Activated CD8-positive, alpha-beta memory T cell treated with anti-CD3 and anti-CD28 coated beads, Interleukin-2, amount 50 U/mL, for 24 hours (primary cell): Measurements from ENCODE around the gene ADGRG3.
"Not testable (repeated sequence)": the region's sequence is repeated elsewhere in the genome, so short reads cannot be mapped to it uniquely, and the experiment has no call there.

Source experiments
- DNase-seq: peaks from one replicate; pipeline ENCODE4 v3.0.0-alpha.2; 2020; ENCODE audit errors: extremely low read depth

Gene ADGRG3

DNA sequence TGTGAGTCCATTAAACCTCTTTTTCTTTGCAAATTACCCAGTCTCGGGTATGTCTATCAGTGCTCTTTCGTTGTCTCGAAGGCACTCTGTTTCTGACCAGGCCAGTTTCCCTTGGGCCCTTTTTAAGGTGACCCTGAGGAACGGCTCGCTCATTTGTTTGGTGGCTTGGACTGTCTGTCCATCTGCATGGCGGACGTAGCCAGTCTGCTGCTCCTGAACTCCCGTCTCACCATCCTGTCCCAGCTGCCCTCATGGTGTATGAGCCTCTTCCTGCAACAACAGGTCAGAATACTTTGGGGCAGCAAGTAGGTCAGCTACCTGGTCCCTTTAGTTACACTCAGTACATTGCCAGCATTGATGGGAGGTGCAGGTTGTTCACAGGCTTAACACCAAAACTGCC, 45.5 kb downstream of the ADGRG3 start:
- no peak for DNase-seq

DNA sequence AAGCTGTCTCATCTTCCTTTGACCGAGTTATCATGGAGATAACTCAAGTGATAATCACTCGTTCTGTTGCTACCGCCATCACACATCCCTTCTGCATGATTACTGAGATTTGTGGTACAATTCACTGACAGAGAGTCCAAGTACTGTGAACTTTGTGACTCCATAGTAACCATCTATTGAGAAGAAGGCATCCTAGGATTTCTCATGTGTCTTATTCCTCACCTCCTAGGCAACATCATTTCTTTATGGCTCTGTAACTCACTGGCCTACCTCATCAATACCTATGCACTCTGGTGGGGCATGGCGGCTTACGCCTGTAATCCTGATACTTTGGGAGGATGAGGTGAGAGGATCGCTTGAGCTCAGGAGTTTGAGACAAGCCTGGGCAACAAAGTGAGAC, 45.9 kb downstream of the ADGRG3 start:
- no peak for DNase-seq

DNA sequence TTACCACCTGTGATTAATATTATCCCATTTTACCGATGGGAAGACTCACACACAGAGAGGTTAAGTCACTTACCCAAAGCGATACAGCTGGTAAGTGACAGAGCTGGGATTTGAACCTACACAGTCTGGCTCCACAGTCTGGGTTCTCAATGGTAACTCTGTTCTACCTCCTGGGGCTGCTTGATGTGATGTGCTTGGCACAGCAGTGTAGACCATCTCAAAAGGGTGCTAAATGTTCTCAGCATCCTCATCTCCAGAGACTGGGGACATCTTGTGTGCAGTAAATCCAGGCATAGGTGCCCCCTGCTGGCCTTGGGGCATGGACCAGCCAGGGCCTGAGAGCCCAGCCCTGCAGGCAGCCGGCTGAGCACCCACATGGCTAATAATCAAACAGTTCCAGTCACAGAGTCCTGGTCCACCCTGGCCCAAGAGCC, 52.1 kb downstream of the ADGRG3 start:
- DNase-seq = no peak

DNA sequence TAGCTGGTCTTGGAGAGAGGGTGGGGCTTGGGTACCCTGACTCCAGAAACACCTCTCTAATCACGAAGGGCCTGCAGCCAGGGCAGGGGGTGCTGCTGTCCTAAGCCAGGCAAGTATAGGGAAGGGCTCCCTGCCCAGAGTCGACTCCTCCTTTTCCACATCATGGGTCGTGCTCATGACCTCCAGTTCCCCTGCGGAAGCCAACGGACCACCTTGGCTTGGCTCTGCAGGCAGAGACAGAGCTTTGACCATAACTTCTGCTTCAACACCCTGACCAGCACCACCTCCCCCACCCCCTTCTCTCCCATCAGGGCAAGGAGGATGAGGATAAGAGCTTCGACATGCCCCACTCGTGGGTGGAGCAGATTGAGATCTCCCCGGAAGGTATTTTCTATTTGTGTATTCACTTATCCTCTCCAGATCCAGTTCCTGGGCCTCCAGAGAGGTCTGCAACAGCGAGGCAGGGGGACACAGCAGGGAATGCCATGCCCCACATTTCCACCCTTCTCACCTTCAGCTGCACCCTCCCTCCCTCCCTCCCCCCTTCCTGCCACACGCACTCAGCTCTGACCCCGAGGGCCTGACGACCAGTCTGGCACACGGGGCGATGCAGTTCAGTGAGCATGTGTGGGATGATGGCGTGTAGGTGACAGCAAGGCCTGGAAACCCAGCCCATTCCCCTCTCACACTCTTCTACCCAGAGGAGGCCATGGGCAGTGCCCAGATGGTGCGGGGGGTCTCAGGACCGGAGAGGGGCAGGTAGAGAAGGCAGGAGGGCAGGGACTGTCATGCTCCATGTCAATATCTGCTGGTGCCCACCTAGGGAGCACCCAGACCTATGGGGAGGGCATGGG, 53.5 kb downstream of the ADGRG3 start:
- no peak for DNase-seq

DNA sequence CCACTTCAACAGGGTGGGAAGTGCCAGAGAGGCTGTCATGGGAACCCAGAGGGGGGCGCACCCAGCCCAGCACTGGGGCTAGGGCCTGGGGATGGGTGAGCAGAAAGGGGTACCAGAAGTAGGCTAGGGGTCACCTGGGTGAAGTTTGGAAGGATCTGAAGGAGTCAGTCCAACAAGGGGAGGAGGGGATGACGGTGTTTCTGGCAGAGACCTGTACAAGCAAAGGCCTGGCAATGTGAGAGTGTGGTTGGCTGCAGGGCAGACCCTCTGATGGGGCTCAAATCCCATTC, 54.0 kb downstream of the ADGRG3 start:
- DNase-seq = no peak

DNA sequence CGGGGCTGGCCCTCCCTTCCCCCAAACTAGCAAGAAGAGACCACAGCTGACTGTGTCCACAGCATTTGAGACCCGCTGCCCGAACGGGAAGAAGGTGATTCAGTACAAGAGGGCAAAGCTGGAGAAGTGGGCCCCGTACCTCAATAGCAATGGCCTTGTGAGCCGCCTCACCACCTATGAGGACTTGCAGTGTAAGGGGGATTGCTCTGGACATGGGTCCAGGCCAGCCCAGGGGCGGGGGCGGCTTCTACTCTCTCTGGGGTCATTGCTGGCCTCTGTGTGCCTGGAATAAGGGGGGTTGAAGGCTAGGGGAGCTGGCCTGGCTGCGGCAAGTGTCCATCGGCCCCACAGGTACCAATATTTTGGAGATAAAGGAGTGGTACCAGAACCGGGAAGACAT, 54.5 kb downstream of the ADGRG3 start:
- no peak for DNase-seq

DNA sequence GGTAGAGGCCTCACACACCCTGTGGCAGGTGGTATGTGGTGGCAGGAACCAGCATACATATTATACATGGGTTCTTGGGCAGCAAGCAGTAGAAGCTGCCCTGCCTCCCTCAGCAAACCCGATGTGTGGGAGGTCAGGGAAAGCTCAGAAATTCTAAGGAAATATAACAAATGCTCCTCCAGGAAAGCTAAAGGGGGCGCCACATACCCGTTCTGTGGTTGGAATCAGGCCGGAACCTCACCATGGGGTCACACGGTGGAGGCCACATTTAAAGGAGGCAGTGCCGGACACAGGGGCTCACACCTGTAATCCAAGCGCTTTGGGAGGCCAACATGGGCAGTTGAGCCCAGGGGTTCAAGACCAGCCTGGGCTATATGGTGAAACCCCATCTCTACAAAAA, 55.1 kb downstream of the ADGRG3 start:
- no peak for DNase-seq

DNA sequence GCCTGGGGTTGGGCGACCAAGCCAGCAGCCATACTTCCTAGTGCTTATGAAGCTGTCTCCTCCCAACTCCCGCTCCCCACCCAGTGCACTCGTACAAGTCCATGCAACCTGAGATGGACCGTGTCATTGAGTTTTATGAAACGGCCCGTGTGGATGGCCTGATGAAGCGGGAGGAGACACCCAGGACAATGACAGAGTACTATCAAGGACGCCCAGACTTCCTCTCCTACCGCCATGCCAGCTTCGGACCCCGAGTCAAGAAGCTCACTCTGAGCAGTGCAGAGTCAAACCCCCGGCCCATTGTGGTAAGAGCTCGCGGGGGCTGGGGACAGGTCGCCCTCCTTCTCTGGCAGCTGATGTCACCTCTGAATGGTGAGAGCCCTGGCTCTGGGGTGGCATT, 56.4 kb downstream of the ADGRG3 start:
- no peak for DNase-seq

DNA sequence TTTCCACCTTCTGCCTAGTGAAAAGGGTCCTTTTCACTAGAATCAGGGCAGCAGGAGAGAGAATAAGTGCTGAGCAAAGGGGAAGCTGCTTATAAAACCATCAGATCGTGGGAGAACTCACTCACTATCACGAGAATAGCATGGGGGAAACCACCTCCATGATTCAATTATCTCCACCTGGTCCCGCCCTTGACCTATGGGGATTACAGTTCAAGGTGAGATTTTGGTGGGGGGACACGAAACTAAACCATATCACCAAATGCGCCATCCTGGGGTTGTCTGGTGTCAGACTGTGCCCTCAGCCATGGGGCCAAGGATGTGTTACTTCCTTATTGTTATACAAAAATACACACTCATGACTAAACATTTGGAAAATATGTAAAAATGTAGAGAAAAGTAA, 57.0 kb downstream of the ADGRG3 start:
- no peak for DNase-seq

DNA sequence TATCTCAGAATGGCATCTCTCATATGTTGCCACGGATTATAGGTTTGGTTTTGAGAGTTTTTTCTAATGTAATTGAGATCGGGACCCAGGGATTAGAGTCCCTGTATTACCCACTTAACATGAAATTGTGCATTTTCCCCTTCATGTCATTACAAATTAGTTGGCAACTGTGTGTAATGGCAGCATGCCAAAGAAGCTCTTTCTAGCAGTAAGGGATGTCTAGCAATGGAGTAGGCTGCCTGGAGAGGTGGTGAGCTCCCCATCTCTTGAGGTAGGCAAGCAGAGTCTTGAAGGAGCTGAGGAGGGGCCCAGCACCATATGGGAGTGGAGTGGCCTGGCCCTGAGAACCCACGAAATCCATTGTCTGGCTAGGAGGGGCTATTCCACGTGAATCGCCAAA, 57.4 kb downstream of the ADGRG3 start:
- DNase-seq = no peak

DNA sequence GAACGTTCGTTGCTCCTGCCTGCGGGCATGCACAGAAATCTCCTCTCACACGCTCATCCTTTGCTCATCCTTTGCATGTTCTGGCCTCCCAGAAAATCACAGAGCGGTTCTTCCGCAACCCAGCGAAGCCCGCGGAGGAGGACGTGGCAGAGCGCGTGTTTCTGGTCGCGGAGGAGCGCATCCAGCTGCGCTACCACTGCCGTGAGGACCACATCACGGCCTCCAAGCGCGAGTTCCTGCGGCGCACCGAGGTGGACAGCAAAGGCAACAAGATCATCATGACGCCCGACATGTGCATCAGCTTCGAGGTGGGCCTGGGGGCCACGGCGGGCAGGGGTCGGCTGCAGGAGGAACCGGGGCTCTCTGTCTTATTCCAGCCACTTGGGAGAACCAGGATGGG, 57.9 kb downstream of the ADGRG3 start:
- no peak for DNase-seq

DNA sequence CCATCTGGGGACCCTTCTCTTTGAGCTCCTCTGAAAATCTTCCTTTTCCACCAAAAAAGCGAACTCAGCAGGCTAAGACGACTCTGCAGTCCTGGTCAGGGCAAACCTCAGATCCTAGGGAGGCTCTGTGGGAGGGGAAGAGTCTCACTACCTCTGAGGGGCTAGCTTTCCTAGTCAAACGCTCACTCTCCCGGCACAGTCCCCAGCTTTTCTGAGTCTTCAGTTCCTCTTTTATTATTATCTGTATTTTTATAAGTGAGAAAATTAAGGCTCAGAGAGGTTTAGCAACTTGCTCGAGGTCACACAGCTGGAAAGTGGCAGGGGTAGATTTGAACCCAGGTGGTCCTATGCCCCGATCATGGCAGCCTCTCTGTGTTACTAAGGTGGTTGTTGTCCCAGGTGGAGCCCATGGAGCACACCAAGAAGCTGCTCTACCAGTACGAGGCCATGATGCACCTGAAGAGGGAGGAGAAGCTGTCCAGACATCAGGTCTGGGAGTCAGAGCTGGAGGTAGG, 58.4 kb downstream of the ADGRG3 start:
- no peak for DNase-seq

DNA sequence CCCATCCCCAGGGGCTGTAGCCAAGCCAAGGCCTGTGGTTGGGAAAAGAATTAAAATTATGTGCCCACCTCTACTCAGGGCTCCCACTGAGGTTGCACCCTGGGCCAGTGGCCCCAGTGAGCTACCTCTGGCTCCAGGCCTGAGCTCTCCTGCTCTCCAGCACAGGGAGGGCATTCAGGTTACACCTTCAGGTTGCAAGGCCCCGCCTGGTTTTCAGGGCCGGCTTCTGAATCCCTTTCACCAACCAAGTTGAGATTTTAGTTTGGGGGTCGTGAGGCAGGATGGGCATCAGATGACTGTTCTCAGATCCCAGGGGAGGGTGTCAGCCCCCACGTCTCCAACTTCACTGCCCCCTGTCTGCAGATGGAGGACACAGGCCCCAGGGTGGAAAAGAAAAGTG, 59.5 kb downstream of the ADGRG3 start:
- no peak for DNase-seq

DNA sequence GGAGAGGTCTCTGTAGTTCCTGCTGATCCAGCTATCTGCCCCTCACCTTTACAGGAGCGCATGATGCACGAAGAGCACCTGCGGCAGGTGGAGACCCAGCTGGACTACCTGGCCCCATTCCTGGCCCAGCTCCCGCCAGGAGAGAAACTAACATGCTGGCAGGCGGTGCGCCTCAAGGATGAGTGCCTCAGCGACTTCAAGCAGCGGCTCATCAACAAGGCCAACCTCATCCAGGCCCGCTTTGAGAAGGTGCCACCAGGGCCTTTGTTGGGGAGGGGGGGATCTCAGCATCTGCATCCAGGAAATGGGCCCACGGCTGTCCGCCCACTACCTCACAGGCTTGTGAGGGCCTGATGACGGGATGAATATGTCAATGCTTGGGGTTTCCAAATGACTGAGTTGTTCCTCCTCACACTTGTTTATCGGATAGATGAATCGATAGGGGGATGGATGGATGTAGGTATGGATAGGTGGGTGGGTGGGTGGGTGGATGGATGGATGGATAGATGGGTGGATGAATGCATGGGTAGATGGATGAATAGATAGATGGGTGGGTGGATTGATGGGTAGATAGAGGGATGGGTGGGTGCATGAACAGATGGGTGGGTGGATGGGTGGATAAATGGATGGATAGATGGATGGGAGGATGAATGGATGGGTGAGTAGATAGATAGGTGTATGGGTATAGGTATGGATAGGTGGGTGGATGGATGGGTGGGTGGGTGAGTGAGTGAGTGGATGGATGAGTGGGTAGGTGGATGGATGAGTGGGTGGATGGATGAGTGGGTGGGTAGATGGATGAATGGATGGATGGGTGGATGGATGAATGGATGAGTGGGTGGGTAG, 60.5 kb downstream of the ADGRG3 start:
- DNase-seq = no peak

DNA sequence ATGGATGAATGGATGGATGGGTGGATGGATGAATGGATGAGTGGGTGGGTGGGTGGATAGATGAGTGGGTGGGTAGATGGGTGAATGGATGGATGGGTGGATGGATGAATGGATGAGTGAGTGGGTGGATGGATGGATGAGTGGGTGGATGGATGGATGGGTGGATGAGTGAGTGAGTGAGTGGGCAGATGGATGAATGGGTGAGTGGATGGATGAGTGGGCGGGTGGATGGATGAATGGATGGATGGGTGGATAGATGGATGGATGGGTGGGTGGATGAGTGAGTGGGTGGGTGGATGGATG, 61.0 kb downstream of the ADGRG3 start:
- no peak for DNase-seq

DNA sequence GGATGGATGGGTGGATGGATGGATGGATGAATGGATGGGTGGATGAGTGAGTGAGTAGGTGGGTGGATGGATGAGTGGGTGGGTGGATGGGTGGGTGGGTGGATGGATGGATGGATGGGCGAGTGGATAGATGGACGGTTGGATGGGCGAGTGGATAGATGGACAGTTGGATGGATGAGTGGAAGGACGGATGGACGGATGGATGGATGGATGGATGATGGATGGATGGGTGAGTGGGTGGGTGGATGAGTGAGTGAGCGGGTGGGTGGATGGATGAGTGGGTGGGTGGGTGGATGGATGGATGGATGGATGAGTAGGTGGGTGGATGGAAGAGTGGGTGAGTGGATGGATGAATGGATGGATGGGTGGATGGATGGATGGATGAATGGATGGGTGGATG, 61.7 kb downstream of the ADGRG3 start:
- not testable (repeated sequence) for DNase-seq

DNA sequence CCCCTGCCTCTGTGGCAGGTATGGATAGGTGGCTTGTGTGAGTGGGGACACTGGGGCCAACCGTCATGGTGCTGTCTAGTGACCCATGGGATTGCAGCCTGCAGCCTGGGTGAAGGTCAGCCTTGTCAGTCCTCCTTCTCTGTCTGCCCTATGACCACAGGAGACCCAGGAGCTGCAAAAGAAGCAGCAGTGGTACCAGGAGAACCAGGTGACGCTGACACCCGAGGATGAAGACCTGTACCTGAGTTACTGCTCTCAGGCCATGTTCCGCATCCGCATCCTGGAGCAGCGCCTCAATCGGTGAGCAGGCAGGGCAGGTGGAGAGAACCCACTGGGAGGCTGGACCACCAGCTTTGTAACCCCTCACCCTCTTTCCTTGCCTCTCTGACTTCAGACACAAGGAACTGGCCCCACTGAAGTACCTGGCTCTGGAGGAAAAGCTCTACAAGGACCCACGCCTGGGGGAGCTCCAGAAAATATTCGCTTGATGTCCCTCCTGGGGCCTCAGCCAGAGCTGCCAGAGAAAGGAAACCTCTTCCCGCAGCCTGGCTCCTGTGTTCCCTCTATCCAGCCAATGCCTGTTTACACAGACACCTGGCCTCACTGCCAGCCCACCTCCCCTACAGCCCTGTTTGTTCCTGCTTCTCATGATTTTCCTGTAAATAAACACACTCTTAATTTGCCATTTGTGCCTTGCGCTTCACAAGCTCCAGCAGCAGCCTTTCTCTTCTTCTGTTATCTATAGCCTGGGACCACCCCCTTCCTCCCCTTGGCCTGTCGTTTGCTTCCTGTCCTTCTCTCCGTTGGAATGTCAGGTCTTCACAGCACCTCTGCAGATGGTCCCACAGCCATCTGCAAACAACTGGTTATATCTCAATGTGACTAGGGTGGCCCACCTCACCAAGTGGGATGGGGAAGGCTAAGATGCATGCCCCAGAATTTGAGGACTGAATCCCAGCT, 62.9 kb downstream of the ADGRG3 start:
- DNase-seq = no peak

DNA sequence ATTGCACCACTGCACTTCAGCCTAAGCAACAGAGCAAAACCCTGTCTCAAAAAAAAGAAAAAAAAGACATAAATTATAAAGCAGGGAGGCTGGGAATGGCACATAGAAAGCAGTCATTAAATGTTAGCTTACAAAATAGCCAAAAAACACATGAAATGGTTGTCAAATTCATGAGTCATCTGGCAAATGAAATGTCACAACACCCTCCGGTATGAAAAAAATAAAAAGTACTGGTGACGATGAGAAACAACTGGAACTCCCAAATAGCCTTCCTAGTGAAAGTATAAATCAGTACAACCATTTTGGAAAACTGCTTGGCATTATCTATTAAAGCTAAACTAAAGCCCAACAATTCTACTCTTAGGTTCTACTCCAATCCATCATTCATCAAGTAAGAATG, 63.9 kb downstream of the ADGRG3 start:
- DNase-seq = no peak

DNA sequence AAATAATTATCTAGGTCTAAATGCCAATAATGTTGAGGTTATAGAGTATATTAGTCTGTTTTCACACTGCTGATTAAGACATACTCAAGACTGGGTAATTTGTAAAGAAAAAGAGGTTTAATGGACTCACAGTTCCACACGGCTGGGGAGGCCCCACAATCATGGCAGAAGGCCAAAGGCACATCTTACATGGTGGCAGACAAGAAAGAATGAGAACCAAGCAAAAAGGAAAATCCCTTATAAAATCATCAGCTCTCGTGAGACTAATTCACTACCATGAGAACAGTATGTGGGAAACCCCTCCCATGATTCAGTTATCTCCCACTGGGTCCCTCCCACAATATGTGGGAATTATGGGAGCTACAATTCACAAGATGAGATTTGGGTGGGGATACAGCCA, 64.6 kb downstream of the ADGRG3 start:
- DNase-seq = no peak

DNA sequence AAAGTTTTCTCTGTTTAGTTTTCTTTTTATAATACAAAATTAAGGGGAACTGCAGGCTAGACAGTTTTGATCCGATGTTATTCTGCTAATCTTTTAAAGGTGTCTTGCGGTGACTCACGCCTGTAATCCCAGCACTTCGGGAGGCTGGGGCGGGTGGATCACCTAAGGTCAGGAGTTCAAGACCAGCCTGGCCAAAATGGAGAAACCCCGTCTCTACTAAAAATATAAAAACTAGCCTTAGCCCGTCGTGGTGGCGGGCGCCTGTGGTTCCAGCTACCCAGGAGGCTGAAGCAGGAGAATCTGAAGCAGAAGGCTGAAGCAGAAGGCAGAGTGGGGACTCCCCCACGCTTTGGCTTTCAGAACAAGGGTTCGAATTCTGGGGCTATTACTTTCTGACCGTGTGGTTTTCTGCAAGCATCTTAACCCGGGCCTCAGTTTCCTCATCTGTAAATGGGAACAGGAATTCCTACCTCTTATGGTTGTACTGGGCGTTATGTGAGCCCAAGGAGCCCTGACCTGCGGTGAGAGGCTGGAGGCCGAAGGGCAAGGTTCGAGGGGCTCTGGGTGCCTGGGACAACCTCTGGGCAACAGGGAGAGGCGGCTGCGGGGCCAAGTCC, 66.3 kb downstream of the ADGRG3 start:
- no peak for DNase-seq

DNA sequence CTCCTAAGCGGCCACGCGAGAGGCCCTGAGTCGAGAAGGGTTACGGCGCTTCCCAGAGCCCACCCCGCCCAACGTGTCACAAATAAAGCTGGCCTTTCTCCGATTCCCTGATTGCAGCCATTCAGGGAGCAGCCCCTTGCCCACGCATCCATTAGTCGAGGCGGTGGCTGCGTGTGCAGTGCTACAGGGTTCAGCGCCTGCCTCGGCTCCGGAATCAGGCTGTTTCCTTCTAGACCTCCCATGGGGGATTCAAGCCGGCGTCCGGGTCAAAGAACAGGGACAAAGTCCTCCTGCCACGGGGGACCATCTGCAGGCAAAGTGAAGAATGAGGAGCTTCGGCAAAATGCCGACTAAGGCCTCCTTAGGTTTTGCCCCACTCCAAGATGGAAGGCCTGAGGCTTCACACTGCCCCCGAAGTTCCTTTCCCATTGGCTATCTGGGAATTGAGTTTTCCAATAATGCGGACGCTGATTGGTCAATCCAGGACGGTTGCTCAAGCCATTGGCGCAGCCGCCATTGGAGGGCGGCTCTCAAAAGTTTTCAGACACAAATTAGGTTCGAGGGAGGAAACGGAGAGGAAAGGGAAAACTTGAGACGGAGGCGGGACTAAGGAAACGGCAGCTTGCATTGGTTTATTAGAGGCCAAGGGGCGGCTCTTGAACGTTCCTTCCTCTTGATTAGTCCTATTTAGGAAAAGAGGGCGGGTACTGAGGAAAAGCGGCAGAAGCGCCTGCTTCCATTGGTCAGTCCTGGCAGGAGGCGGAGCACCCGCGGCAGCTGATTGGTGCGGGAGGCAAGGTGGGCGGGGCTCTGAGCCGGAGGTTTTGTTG, 67.0 kb downstream of the ADGRG3 start:
- peak; percentile 98 for DNase-seq
